NCI-H1694 treated with DMSO at 0.1 percent for 48 hours (cell line): Measurements from ENCODE around the gene MAEL.

Experiments
- DNase-seq: peaks from one replicate; lab custom pipeline; 2025; lab: John Stamatoyannopoulos, UW

Gene MAEL

DNA sequence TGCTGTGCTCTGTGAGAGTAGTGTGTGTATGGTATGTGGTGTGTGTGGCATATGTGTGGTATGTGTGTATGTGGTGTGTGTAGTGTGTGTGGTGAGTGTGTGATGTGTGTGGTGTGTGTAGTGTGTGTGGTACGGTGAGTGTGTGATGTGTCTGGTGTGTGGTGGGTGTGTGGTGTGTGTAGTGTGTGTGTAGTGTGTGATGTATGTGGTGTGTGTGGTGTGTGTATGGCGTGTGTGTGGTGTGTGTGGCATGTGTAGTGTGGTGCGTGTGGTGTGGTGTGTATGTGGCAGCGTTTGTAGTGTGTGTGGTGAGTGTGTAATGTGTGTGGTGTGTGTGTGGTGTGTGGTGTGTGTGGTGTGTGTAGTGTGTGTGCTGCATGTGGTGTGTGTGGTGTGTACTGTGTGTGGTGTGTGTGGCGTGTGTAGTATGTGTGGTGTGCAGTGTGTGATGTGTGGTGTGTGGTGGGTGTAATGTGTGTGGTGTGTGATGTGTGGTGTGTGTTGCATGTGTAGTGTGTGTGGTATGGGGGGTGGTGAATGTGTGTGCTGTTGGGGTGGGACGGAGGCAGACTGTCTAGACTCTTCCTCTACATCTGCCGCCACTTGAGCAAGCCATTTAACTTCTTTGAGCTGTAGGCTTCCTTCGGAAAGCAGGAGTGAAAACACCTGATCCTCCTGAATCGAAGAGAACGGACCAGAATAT, 67.6 kb downstream of the MAEL start:
- no peak for DNase-seq

DNA sequence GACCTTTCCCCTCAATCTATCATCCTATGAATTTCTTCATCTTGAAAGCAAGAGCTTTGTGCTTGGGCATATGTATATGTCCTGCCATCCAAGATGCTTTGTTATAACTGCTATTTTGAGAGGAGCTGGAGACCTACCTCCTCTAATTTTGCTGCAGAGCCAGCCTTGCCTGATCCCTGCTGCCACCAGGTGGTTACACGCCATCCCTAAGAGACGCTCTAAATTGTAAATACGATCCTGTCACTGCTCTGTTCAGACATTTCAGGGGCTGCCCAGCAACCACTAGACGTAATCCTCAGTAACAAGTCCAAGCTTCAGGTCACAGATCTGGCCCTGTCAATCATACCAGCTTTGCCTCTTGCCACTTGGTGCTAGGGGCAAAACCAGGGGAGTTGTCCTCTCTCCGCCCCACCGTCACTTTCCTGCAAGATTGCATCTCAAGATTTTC, 68.2 kb downstream of the MAEL start:
- peak; percentile 59 for DNase-seq

DNA sequence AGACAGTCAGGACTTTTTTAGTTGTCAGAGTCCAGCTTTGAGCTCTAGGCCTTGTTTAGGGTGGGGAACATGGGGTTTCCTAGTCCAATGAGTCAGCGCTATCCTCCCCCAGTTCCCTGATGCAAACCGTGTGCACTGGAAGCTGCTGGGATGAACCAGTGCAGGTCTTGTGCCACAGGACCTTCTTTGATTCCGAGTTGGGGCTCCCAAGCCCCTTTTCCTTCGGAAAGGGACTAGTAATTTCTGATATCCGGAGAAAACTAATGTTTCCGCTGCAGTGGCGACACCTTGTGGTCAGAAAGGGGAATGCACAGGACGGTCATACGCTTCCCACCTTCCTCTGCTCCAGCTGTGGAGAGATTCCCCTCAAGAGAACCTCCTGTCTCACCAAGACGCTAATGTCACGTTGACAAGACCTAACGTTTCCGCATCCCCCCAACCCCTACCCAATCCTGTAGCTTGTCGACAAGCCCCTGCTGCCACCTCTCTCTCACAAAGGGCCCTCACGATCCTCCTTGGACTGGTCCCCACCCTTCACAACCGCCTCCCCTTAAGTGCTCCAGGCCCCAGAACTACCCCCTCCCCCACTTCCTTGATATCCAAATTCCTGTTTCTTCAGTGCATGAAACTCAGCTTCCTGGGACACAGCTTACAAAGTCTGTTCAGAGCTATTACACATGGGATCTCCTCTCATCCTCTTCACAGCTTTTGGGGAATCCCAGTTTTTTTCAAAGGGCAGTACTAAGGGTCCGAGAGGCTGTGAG, 70.1 kb downstream of the MAEL start:
- DNase-seq, result peak; percentile 64

DNA sequence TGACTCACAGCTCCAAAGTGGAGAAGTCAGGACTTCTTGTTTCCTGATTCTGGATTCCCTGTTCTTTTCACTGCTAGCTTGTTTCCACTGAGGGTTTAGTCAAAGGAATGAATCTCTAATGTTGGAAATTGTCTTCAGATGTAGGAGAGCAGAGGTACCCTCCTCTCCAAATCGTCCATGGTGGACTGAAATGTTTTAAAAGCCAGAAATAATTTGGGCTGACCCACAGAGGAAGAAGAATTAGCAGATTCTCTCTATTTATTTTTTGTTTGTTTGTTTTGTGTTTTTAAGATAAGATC, 70.7 kb downstream of the MAEL start:
- DNase-seq, result no peak

DNA sequence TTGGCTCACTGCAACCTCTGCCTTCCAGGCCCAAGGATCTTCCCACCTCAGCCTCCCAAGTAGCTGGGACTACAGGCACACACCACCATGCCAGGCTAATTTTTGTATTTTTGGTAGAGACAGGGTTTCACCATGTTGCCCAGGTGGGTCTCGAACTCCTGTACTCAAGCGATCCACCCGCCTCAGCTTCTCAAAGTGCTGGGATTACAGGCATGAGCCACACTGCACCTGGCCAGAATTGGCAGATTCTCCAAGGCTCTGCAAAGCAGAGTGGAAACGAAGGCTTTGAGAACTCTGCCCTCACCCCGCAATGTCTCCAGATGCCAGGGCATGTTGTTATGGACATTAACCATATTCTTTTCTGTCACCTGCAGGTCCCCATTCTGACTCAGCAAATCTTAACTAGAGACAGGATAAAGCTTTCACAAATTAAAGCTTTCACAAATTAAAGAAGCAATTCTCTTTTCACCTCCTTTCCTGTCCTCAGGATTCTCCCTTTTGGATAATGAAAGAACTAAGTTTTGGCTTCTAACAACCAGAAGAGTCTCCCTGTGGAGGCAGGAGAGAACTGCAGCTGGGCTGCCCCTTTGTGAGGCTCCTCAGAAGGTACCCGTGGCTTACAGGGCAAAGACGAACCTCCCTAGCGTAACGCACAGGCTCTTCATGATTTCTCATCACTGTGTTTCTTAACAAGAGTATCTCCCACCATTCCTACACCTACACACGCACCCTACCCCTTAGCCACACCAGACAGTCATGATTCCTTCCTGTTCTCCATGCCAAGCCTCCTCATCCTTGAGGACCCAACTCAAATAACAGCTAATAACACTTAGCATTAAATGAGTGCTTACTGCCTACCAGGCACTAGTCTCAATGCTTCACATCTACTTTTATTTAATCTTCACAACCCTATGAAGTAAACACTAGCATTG, 71.3 kb downstream of the MAEL start:
- no peak for DNase-seq

DNA sequence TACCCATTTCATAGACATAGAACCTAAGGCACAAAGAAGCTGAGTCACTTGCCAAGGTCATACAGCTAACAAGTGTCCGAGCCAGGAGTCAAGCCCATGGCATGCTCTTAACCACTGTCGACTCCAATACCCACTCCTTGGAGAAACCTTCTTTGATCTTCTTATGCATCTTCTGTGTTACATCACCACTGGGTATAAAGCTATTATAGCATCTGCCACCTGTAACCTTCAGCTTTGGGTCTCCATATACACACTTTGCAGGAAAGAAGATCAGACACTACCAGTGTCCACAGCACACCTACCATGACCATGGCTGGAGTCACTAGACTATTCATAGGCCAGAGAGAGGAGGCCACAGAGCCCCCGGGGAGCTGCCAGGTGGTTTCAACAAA, 72.0 kb downstream of the MAEL start:
- no peak for DNase-seq

DNA sequence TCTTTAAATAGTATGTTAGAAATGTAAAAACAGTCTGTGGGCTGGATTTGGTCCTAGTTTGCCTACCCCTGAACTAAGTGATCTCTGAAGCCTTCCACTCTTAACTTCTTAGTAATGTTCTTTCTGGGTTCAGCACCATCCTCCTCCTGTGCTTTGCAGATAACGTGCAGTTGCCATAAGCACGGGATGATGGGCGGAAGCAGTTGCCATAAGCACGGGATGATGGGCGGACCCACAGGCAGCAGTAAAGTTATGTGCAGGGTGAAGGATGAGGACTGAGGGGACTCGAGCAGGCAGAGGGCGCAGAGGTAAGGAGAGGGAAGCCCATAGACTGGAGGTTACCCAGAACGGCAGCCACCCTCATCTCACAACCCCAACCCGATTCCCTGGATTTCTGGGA, 75.5 kb downstream of the MAEL start:
- no peak for DNase-seq

DNA sequence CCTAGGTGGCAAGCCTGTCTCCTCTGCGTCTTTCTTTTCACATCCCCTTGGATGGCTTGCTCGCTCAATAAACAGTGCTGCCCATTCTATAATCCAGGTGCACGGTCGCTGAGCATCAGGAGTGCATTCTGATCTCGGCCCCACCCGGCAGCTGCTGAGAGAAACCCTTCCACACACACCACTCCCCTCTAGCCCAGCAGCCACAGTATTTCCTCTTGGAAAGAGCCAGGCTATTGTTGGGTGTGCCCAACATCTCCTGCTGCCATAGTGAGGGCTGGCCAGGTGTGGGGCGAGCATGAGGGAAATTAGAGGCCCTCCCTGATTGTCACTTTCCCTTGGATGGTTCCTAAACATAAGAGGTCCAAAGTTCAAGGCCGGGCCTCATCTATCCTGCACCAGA, 76.4 kb downstream of the MAEL start:
- DNase-seq, result no peak

DNA sequence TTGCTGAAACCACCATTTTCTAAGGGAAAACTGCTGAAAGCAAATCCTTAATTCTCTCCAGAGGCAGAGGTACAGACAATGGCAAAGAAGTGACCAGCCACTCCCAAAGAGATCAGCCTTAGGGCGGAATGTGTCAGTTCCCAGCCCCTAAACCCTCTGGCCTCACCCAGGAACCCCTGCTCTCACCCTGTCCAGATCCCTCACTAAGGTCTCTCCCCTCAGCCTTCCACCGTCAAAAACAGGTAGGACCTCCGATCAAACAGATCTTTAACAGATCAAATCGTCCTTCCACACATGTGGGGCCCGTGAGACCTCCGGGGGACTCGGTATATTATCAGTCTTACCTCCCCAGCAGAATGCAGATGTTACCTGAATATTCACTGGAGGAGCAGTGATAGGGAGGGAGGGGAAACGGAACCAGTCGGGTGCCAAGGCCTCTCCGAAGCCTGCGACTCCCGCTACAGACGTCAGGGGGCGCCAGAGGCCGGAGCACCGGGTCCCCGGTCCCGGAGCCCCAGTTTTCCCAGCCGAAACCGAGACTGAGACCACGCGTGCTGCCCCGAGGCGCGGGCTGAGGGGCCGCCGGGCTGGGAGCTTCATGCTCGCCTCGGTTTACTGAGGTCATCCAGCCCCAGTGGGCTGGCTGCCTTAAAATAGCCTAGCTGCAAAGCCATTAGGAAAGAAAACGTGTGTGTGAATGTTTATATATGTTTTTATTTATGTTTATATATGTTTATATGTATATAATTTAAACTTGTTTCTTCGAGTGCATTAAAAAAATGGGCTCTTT, 77.4 kb downstream of the MAEL start:
- peak; percentile 65 for DNase-seq

DNA sequence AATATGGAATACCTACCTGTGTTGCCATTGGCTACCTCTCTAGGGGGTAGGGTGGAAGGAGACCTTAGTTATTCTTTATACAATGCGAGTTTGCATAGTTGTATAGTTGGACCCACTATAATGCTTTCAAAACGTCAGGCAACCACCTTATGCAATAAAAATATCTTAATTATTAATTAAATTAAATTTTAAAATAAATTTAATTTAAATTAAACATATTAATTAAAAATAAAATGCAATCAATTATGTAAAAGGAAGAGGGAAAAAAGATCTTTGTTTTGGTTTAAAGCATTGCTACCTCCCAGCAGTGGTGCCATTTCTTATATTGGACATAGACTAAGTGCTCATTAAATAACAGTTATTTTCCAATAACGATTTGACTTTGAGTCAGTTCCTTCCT, 78.8 kb downstream of the MAEL start:
- DNase-seq, result no peak

DNA sequence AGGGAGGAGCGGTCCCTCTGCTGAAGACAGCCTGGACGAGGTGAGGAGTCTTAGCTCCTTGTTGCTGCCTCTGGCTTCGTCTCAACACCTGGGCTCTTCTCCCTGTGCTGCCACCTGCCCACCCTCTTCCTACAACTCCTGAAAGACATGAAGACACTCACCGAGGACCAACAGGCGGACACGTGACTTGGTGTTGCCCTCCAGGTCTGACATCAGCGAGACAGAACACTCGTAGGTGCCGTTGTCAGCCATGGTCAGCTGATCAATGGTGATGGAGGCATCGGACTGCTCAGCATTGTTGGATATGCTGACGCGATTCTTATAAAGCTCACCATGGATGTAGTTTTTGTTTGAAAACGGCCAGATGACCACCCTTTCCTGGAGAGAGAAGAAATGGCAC, 79.7 kb downstream of the MAEL start:
- no peak for DNase-seq

DNA sequence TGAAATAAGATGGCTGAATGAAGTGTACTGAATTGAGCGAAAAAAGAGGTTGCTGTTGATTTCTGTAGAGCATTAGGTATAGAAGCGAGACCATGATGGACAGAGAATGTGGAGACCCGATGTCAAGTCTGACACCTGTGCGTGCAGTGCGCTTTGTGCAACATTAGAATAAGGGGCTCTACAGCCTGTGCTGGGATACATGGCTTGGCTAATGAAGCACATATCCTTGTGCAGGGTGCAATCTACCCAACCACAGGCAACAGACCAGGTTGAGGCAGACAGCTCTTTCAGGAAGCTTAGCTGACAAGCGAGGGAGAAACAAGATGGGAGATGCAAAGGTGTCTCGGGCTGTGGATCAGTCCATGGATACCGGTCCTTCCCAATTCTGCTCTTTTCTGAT, 82.2 kb downstream of the MAEL start:
- DNase-seq, result no peak
